Measurements from ENCODE around the gene RPL18.

RPL18 gene

DNA sequence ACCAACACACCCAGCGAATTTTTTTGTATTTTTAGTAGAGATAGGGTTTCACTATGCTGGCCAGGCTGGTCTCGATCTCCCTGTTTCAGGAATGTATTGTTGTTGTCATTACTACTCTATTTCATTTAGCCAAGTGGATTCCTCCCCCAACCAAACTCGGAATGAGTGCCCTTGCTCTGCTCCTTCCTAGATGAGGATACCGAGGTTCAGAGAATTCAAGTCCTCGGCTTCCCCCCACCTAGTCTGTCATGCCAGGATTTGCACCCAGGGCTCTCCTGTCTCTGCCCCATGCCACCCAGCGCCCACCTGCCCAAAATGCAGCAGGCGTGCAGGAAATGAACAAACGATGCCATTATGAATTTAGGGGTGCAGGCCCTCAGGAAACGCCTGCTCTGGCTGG lies 16.0 kb downstream of the RPL18 start:
- TF ChIP-seq REST (IDR thresholded peaks at IDR 0.05; ENCODE audit: insufficient read depth in 1 of 2, low read depth in 2 of 2, low read length in 2 of 2) (no peak), SIN3A (IDR thresholded peaks at IDR 0.05; ENCODE audit: borderline replicate concordance, insufficient read depth, low read length) (no peak), FOXP2 (optimal IDR thresholded peaks at IDR 0.05; ENCODE audit: borderline replicate concordance, extremely low read depth, extremely low read length, insufficient read depth) (no peak), TAF1 (IDR thresholded peaks at IDR 0.05; ENCODE audit: borderline replicate concordance, insufficient read depth, low read length) (no peak), POLR2AphosphoS5 (IDR thresholded peaks at IDR 0.05; ENCODE audit: low read depth, low read length) (no peak)

DNA sequence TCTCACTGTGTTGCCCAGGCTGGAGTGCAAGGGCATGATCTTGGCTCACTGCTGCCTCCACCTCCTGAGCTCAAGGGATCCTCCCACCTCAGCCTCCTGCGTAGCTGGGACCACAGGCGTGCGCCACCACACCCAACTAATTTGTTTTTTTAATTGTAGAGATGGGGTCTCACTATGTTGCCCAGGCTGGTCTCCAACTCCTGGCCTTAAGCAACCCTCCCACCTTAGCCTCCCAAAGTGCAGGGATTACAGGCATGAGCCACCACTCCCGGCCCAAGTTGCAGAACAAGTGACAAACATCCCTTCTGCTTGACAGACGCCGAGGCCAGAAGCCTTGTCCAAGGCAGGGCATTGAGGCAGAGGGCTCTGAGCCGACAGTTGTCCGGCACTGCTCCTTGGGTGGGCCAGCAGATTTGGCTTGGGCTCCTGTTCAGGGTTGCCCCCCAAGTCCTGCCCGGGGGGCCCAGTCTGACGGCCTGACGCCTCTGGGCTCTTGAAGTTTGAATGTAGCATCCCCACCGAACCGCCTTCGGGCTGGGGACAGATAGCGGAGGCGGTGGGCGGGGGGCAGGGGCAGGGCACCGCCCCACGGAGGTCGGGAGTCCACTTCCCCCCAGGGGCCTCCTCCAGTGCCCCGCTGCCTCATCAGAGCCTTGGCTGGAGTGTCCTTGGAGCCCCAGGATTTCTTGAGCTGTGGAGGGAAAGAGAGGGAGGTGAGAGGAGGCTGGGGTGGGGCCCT lies 18.1 kb downstream of the RPL18 start:
- TF ChIP-seq FOXP2 (optimal IDR thresholded peaks at IDR 0.05; ENCODE audit: borderline replicate concordance, extremely low read depth, extremely low read length, insufficient read depth) (no peak), TAF1 (IDR thresholded peaks at IDR 0.05; ENCODE audit: borderline replicate concordance, insufficient read depth, low read length) (no peak), SIN3A (IDR thresholded peaks at IDR 0.05; ENCODE audit: borderline replicate concordance, insufficient read depth, low read length) (no peak), REST (IDR thresholded peaks at IDR 0.05; ENCODE audit: insufficient read depth in 1 of 2, low read depth in 2 of 2, low read length in 2 of 2) (no peak), POLR2AphosphoS5 (IDR thresholded peaks at IDR 0.05; ENCODE audit: low read depth, low read length) (no peak)

- TF ChIP-seq TAF1 (IDR thresholded peaks at IDR 0.05; ENCODE audit: borderline replicate concordance, insufficient read depth, low read length) (no peak), FOXP2 (optimal IDR thresholded peaks at IDR 0.05; ENCODE audit: borderline replicate concordance, extremely low read depth, extremely low read length, insufficient read depth) (no peak), POLR2AphosphoS5 (IDR thresholded peaks at IDR 0.05; ENCODE audit: low read depth, low read length) (no peak), REST (IDR thresholded peaks at IDR 0.05; ENCODE audit: insufficient read depth in 1 of 2, low read depth in 2 of 2, low read length in 2 of 2) (no peak), SIN3A (IDR thresholded peaks at IDR 0.05; ENCODE audit: borderline replicate concordance, insufficient read depth, low read length) (no peak)
Observed at GRCh38 chr19:48598996-48599700, 19.8 kb downstream of the RPL18 start.

DNA sequence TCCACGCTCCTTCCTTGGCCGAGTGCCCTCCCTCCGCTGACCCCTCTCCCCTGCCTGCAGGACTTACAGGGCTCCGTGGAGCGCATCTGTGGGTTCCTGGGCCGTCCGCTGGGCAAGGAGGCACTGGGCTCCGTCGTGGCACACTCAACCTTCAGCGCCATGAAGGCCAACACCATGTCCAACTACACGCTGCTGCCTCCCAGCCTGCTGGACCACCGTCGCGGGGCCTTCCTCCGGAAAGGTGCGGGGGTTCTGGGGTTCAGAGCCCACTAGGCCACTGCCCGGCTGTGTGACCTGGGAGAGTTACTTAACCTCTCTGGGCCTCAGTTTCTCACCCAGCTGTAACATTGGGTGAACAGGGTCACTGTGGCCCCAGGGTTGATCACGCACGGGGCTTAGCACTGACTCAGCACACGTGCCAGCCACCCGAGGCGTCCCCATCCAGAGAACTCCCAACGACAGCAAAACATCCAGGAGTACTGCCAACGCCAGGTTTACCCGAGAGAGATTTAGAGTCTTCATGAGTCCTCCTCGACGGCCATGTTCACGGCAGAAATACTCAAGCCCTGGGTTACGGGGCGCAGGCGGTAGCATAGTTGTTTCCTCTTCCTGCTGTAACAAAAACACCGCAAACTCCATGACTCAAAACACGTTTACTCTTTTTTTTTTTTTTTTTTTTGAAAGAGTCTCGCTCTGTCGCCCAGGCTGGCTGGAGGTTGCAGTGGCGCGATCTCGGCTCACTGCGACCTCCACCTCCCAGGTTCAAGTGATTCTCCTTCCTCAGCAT lies 22.1 kb downstream of the RPL18 start:
- no peak for TF ChIP-seq TAF1 (IDR thresholded peaks at IDR 0.05; ENCODE audit: borderline replicate concordance, insufficient read depth, low read length)
- no peak for TF ChIP-seq REST (IDR thresholded peaks at IDR 0.05; ENCODE audit: insufficient read depth in 1 of 2, low read depth in 2 of 2, low read length in 2 of 2)
- TF ChIP-seq FOXP2 (optimal IDR thresholded peaks at IDR 0.05; ENCODE audit: borderline replicate concordance, extremely low read depth, extremely low read length, insufficient read depth) = no peak
- TF ChIP-seq SIN3A (IDR thresholded peaks at IDR 0.05; ENCODE audit: borderline replicate concordance, insufficient read depth, low read length) = no peak
- no peak for TF ChIP-seq POLR2AphosphoS5 (IDR thresholded peaks at IDR 0.05; ENCODE audit: low read depth, low read length)
